ENCODE measurements around the gene COQ10A.

COQ10A gene

GRCh38 chr12:56266693-56267442, at the start of gene COQ10A:
Gene COQ10A (plus strand): TSS chr12:56266942. CDS start chr12:56267119, 177 bp downstream.
- TF ChIP-seq ZFX (IDR thresholded peaks at IDR 0.05; ENCODE audit: borderline replicate concordance) (no peak), CTCF (IDR thresholded peaks at IDR 0.05) (peak; percentile 86)
- H3K27ac ChIP-seq, result peak within 1 kb of the TSS; percentile 83

GRCh38 chr12:56219840-56220239, 46.9 kb upstream of the COQ10A start:
- TF ChIP-seq ZFX (IDR thresholded peaks at IDR 0.05; ENCODE audit: borderline replicate concordance) (no peak), CTCF (IDR thresholded peaks at IDR 0.05) (no peak)
- no peak overlapping the region; the same call in 1 of the 2 replicates for H3K27ac ChIP-seq

GRCh38 chr12:56220611-56221231, 46.0 kb upstream of the COQ10A start:
- H3K27ac ChIP-seq, result peak overlapping the region; percentile 98
- TF ChIP-seq ZFX (IDR thresholded peaks at IDR 0.05; ENCODE audit: borderline replicate concordance) (no peak), CTCF (IDR thresholded peaks at IDR 0.05) (no peak)

- peak overlapping the region; percentile 98 for H3K27ac ChIP-seq
- TF ChIP-seq CTCF (IDR thresholded peaks at IDR 0.05) (no peak), ZFX (IDR thresholded peaks at IDR 0.05; ENCODE audit: borderline replicate concordance) (no peak)
Observed at GRCh38 chr12:56221232-56221756, 45.4 kb upstream of the COQ10A start.

- peak; percentile 8 for TF ChIP-seq CTCF (IDR thresholded peaks at IDR 0.05)
- no peak for TF ChIP-seq ZFX (IDR thresholded peaks at IDR 0.05; ENCODE audit: borderline replicate concordance)
- peak within 1 kb of the TSS; percentile 98 for H3K27ac ChIP-seq
Observed at GRCh38 chr12:56221757-56222530, 44.8 kb upstream of the COQ10A start, which contains the start of gene RNF41. Gene RNF41 (minus strand): TSS chr12:56221922. CDS start chr12:56214047, 7,875 bp downstream.

GRCh38 chr12:56222531-56222895, 44.2 kb upstream of the COQ10A start:
- H3K27ac ChIP-seq, result peak overlapping the region; percentile 98
- TF ChIP-seq ZFX (IDR thresholded peaks at IDR 0.05; ENCODE audit: borderline replicate concordance) (no peak), CTCF (IDR thresholded peaks at IDR 0.05) (no peak)
